ENCODE measurements around the gene RBM47.
"Not testable (repeated sequence)": the region's sequence is repeated elsewhere in the genome, so short reads cannot be mapped to it uniquely, and the experiment has no call there.

RBM47 gene

DNA sequence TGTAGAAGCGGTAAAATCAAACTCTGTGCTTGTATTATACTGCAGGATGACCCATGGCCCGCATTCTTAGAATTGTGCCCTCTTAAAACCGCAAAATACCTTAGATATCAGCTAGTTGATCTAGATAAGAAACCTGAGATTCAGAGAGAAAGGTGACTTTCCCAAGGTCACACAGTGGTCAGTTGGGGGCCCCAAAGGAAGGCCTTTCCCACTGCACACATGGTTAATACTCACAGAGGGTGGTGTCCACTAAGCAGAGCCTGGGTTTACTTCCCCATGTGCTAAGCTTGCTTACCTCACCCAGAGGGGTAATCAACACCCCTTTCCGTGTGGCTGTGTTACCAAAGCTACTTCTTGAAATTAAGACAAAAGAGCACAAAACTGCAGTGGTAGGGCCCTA lies 66.3 kb downstream of the RBM47 start:
- DNase-seq (ENCODE audit: low read depth, low spot score) = no peak

DNA sequence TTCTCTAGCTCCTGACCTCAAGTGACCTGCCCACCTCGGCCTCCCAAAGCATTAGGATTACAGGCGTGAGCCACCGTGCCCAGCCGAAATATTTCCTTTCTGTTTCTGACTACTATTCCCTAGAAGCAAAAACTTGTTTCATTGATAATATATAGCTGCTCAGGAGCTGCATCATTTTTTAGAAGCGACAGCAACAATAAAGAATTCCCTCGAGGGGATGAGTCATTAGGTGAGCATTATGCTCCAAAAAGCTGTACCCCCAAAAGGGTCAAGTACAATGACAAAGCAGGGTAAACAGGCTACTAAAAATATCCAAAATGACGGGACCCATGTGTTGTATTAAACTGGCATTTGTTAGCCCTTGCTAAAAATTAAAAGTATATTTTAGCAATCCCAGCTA lies 67.0 kb downstream of the RBM47 start:
- no peak for DNase-seq (ENCODE audit: low read depth, low spot score)

DNA sequence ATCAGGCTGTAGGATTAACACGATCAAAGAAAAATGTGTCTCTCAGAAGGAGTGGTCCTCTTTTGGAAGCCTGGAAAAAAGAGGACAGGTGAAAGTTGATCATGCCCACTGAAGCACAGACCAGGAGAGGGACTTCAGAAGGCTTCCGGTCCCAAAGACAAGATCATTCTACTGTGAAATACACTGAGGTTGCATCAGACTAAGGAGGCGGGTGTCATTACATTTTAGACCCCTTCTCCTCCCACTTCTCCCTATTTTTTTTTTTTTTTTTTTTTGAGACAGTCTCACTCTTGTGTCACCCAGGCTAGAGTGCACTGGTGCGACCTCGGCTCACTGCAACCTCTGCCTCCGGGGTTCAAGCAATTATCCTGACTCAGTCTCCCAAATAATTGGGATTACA lies 67.5 kb downstream of the RBM47 start:
- no peak for DNase-seq (ENCODE audit: low read depth, low spot score)

DNA sequence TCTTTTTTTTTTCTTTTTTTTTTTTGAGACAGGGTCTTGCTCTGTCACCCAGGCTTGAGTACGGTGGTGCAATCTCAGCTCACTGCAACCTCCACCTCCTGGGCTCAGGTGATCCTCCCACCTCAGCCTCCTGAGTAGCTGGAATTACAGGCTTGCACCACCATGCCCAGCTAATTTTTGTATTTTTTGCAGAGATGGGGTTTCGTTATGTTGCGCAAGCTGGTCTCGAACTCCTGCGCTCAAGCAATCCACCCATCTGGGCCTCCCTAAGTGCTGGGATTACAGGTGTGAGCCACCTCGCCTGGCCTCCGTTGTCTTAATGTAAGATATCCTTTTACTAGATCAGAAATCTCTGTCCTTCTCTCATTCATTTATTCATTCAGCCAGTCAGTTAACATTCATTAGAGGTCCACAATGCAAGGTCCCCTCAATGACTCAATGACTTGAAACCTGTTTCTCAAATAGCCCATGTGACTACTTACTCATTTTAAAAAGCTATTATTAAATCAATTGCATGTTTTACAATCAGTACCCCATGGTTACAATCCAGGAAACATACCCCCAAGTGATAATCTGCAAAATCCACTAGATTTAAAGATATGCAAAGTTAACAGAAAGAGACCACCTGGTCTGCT lies 68.0 kb downstream of the RBM47 start:
- DNase-seq (ENCODE audit: low read depth, low spot score) = not testable (repeated sequence)

DNA sequence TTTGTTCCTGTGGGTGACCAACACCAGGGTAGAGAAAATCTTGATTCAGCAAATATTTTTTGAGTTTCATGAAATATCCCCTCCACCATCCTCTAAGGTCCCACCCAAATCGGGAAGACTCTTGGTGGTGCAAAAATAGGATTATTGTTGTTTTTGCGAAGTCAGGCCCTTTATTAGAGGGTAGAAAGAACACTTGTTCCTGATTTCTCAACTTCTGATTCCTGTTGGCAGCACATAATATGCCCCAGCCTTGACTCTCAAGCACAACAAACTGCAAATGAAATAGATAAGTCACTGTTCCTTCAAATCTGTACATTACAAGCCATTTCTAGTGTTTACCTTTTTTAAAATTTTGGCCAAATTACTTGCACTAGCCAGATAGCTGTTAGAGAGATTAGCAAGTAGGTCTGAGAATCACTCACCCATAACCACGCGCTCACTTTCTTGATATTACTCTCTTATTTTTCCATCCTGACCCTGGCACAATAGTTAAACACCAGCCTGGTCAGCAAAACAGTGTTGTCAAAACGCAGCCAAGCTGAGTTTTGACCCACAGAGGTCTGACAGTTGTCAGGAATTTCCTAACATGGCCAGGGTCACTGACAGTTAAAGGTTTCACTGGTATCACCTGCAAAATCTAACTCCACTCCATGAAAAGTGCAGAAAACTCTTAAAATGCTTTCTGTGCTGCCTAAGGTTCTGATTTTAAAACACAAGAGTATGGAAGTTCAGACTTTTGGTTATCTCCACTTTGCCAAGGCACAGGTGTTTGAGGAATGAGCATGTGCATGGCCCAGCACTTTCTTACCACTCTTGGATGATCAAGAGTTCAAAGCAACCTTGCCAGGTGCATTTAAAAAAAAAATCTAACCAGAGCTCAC lies 69.8 kb downstream of the RBM47 start:
- no peak for DNase-seq (ENCODE audit: low read depth, low spot score)

DNA sequence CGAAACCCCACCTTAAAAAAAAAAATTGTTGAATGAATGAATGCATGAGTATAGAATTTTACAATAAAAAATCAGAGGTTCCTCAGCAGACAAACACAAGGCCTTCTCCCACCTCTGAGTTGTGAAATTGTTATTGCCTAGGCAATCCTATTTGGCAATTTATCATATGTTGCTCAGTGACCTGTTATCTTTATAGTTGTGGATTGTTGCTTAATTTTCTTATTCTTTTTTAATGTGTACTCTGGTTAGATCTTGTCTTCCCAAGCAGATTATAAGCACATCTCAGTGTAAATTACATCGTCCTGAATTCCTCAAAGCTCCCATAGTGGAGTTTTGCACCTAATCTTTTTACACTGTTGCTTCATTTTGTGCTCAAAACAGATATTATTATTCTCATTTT lies 71.9 kb downstream of the RBM47 start:
- DNase-seq (ENCODE audit: low read depth, low spot score) = no peak

DNA sequence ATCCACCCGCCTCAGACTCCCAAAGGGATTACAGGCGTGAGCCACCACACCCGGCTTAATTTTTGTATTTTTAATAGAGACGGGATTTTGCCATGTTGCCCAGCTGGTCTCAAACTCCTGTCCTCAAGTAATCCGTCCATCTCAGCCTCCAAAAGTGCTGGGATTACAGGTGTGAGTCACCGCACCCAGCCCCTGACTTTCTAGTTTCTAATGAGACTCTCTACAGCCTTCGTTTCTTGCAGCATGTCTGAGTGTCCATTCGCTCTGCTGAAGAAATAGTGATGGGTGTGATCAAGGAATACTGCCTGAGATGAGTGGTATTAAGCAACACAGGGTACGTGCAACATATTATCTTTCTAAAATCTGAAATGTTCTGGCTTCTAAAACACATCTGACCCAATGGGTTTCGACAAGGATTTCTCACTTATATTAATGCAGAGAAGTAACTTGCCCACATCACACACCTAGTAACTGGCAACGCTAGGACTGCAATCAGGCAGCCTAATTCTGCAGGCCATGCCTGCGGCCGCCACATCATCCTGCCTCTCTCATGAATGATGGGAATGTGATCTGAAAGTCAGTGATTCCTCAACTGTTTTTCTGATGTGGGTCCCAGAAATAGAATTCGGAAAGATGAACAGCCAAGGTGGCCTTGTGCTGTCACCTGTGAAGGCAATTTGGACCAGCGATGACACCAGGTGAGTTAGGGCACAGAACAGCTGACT lies 74.3 kb downstream of the RBM47 start:
- DNase-seq (ENCODE audit: low read depth, low spot score) = no peak

DNA sequence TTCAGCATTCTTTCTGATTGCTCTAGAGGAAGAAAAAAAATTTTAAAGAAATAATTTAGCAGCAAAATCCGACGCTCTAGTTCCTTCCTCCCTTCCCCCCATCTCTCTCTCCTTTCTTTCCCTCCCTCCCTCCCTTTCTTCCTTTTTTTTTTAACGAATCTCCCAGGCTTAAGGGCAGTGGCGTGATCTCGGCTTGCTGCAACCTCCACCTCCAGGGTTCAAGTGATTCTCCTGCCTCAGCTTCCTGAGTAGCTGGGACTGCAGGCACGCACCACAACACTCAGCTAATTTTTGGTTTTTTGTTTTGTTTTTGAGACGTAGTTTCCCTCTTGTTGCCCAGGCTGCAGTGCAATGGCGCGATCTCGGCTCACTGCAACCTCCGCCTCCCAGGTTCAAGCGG lies 75.0 kb downstream of the RBM47 start:
- DNase-seq (ENCODE audit: low read depth, low spot score) = not testable (repeated sequence)

DNA sequence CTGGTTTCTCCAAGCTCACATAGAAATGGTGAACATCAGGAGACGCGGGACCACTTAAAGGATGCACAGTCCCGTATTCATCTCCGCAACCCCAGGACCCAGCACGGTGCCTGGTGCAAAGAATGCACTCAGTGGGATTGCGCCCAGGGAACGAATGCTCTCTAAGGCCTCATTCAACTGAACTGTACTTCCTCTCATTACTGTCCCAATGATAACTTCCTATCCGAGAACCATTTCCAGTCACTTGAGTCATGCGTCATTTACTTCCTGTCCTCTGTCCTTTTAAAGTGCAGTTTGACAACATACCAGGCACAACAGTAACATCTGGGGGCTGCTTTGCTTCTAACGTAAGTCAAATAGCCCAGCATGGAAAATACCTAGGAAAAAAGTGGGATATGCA lies 75.7 kb downstream of the RBM47 start:
- DNase-seq (ENCODE audit: low read depth, low spot score) = no peak

DNA sequence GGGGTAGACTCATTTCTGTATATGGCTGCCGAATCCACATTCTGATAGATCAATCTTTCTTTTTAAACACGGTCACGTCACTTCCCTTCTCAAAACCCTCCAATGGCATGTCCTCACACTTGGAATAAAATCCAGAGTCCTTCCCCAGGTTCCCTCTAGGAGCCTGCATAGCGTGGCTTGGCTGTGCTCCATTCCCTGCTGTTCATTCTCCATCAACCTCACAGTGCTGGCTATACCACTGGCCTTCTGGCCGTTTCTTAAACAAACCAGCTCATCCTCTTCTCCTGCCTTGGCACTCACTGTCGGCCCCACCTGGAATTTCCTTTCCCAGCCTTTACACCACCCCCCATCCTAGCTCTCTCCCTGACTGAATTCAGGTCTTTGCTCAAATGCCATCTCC lies 77.1 kb downstream of the RBM47 start:
- no peak for DNase-seq (ENCODE audit: low read depth, low spot score)

DNA sequence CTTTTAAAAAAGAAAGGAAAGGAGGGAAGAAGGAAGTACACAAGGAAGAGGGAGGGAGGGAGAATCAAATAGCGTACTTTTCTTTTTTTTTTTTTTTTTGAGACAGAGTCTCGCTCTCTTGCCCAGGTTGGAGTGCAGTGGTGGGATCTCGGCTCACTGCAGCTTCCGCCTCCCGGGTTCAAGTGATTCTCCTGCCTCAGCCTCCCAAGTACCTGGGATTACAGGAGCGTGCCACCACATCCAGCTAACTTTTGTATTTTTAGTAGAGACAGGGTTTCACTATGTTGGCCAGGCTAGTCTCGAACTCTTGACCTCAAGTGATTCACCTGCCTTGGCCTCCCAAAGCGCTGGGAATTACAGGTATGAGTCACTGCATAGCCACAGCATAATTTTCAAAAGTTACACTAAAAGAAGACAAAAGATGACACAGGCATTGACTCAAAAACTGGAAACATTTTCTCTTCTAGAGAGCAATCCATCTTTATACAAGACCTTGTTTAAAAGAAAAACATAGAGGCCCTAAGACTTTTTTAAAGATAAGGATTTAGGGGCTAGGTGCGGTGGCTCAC lies 78.0 kb downstream of the RBM47 start:
- DNase-seq (ENCODE audit: low read depth, low spot score) = not testable (repeated sequence)

DNA sequence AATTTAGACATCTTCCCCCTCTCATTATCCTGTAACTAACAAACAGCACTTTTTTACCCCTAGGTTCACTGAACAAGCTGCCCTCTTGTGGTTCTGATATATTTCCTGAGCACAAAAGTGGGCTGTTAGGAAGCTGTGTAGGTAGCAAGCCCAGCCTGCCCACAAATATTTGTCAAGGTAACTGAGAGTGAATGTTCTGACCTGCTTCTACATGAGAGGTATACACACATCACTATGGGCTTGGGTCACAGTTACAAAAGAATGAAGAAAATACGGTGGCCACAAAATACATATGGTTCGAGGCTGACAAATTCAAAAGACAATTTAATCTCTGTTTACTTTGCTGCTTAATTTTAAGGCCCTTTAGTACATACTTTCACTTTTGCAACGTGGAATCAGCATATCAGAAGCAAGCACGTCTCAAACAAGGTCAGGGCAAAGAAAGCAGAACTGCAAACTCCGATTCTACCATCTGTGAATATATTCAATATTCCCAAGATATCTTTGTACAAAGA lies 78.7 kb downstream of the RBM47 start:
- DNase-seq (ENCODE audit: low read depth, low spot score) = no peak

DNA sequence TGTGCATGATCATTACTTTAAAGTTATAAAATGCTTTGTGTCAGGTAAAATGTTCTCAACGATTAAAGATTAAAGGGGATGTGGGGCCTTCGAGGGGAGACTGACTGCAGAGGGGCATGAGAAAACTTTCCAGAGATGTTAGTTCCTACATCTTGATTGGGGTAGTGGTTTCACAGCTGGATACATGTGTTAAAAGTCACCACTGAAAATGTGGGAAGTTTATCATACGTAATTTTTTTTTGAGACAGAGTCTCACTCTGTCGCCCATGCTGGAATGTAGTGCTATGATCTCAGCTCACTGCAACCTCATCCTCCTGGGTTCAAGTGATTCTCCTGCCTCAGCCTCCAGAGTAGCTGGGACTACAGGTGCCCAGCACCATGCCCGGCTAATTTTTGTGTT lies 79.5 kb downstream of the RBM47 start:
- no peak for DNase-seq (ENCODE audit: low read depth, low spot score)

DNA sequence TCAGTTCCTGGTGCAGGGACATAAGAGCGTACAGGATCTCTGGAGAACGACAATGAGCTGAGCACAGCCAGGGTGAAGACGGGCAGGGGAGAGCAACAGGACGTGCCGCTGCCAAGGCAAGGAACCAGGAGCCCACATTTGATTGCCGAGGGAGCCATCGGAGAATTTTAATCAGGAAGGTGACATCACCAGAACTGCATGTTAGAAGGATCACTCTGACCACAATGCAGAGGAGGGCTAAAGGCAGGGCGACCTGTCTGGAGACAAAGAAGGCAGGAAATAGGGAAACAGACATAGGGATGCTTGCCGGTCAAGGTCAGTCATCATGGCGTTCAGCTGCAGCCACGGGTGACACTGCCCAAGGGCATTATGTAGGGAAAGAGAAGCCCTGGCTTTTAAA lies 81.4 kb downstream of the RBM47 start:
- DNase-seq (ENCODE audit: low read depth, low spot score) = no peak

DNA sequence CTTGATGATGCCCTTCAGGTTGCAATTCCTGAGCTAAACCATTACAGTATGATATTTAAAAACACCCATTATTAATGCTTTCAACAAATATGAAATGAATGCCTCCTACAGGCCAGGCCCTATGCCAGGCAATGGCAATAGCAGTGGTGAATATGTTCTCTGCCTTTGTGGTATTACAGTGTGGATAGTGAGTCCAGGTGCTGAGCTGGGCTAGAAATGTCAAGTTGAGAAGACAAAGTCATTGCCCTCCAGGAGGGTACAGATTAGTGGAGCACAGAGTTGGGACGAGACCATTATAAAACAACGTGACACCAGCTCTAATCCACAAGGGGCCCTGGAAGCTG lies 81.9 kb downstream of the RBM47 start:
- DNase-seq (ENCODE audit: low read depth, low spot score) = no peak

DNA sequence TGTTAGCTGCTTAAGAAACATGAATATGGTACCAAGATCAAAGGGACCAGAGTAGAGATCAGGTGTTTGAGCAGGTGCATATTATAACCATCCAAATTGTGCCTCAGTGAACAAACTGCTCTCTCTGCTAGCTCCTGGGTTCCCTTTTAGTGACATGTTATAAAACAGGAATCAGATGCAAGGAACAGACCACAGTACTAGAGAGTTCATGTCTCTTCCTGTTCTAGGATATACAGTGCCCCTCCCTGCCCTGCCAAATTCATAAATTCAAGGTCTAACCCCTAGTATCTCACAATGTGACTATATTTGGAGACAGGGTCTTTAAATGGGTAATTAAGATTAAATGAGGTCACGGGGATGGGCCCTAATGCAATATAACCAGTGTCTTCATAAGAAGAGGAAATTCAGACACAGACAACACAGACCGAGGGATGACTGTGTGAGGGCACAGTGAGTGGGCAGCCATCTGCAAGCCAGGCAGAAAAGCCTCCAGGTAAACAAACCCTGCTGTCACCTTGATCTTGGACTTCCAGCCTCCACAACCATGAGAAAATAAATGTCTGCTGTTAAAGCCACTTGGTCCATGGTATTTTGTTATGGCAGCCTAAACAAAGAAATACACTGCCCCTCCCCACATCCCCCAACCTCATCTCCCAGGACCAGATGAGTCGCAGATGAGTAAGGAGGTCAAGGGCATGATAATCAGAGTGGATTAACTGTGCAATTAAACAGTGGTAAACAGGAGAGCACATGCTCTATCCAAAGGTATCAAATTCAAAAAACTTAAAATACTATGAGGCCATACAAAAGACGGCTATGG lies 82.5 kb downstream of the RBM47 start:
- DNase-seq (ENCODE audit: low read depth, low spot score) = no peak

DNA sequence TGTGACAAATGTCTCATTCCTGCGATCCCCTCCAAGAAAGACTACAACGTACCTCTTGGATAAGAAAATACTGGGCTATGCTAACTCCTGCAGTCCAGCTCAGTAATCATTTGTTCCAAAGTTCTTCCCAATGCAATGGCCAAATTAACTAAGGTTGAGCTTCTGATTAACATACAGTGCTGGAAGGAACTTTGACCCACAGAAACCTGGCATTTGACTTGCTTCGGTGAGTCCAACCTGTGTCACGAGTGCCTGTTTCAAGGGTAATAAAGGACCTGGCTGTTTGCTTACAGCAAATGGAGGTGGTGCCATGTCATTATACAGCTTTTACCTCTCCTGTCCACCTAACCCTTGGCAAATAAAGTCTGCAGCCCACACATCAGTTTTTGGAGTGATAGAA lies 83.2 kb downstream of the RBM47 start:
- no peak for DNase-seq (ENCODE audit: low read depth, low spot score)

DNA sequence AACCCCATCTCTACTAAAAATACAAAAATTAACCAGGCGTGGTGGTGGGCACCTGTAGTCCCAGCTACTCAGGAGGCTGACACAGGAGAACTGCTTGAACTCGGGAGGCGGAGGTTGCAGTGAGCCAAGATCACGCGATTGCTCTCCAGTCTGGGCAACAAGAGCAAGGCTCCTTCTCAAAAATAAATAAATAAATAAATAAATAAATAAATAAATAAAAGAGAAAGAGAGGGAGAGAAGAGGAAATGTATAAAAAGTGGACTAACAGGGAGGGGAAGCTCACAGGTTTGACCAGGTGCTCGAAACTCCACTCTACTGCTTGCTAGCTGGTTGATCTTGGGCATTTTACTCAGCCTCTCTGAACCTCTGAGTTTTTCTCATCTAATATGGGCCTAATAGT lies 84.2 kb downstream of the RBM47 start:
- not testable (repeated sequence) for DNase-seq (ENCODE audit: low read depth, low spot score)

DNA sequence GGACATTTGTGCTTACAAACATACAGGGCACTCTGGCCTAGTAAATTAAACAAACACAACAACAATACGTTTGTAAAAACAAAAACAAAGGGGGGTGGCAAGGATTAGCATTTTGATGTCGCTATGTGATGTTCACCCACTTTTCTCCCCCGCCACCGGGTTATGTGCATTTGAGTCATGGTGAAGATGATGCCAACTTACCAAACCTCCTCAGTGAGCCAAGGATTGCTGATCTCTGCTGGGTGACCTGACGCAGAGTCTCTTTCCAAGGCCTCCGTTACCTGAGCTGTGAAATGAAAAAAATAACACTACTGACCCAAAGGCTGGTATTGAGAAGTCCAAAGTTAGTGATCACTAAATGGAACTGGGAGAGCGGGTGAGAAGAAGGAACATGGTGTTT lies 85.4 kb downstream of the RBM47 start:
- DNase-seq (ENCODE audit: low read depth, low spot score) = no peak

DNA sequence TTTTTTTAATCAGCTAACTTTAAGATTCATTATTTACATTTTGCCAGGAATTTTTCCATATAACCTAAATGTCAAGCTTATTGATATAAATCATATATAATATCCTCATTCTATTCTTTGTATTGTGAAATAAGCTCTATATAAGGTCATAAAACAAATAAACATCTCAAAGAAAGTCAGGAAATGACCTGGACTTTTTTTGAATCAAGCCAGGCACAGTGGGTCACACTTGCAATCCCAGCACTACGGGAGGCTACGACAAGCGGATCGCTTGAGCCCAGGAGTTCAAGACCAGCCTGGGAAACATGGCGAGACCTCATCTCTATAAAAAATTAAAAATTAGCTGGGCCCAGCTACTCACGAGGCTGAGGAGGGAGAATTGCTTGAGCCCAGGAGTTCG lies 88.9 kb downstream of the RBM47 start:
- no peak for DNase-seq (ENCODE audit: low read depth, low spot score)

DNA sequence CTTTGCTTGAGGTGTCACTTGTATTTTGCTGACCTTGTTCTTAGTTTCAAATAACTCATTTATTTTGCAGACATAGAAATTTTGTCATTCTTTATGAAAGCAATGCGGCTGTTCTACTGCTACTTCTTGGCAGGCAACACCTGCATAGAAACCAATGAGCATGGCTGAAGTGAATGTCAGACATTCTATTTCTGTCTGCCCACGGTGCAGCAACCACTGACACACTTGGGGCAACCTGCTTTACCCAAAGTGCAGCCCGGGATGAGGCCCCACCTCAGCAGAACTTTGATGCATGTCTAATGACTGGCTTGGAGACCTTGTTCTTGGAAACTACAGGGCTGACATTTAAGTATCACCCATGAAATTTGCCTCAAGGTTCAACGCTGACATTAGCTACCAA lies 93.6 kb downstream of the RBM47 start:
- no peak for DNase-seq (ENCODE audit: low read depth, low spot score)
